BE2C (cell line): ENCODE results near the gene PPP1R36.

Source experiments
- DNase-seq: peaks from one replicate; pipeline ENCODE4 v3.0.0-alpha.2; 2020
- H3K27me3 ChIP-seq: fragments of 250-450 bp; sonication (Bioruptor Pico); 2 replicates; pipeline ENCODE4 v1.5.1; 2020; ENCODE audit warnings: mild to moderate bottlenecking
- H3K36me3 ChIP-seq: fragments of 250-450 bp; sonication (Bioruptor Pico); 2 replicates; pipeline ENCODE4 v1.5.1; 2020; ENCODE audit warnings: mild to moderate bottlenecking
- H3K4me1 ChIP-seq: fragments of 250-450 bp; sonication (Bioruptor Pico); 2 replicates; pipeline ENCODE4 v1.5.1; 2020
- H3K4me3 ChIP-seq: 2 replicates; pipeline ENCODE4 v1.5.1; 2011; ENCODE audit warnings: low read depth, low read length
- H3K9me3 ChIP-seq: fragments of 250-450 bp; sonication (Bioruptor Pico); 2 replicates; pipeline ENCODE4 v1.5.1; 2020
- CTCF ChIP-seq: IDR thresholded peaks from 2 replicates; pipeline ENCODE4 v1.5.1; 2012; ENCODE audit warnings: mild to moderate bottlenecking, low read depth, low read length

Gene PPP1R36

GRCh38 chr14:64508215-64508776, 41.5 kb upstream of the PPP1R36 start:
- Histone ChIP-seq H3K27me3 (no peaks in the 10 kb centered on the region), H3K4me1 (peaks cover 22% of the 10 kb centered on the region; the same call in 1 of the 2 replicates), H3K4me3 (no peak overlapping the region), H3K9me3 (no peaks in the 10 kb centered on the region), H3K36me3 (peaks cover 2% of the 10 kb centered on the region; the same call in 1 of the 2 replicates)
- TF ChIP-seq CTCF, result no peak
- DNase-seq, result no peak

GRCh38 chr14:64509036-64509435, 40.7 kb upstream of the PPP1R36 start:
- peaks cover 2% of the 10 kb centered on the region; the same call in 1 of the 2 replicates for H3K36me3 ChIP-seq
- H3K4me3 ChIP-seq, result no peak overlapping the region
- no peaks in the 10 kb centered on the region for H3K27me3 ChIP-seq
- TF ChIP-seq CTCF, result no peak
- peaks cover 22% of the 10 kb centered on the region; the same call in 1 of the 2 replicates for H3K4me1 ChIP-seq
- DNase-seq, result no peak
- H3K9me3 ChIP-seq, result no peaks in the 10 kb centered on the region

GRCh38 chr14:64510825-64511671, 38.7 kb upstream of the PPP1R36 start:
- Histone ChIP-seq H3K4me1 (peaks cover 22% of the 10 kb centered on the region; the same call in 1 of the 2 replicates), H3K4me3 (no peak overlapping the region)

GRCh38 chr14:64513271-64513670, 36.5 kb upstream of the PPP1R36 start:
- Histone ChIP-seq H3K36me3 (peaks cover 2% of the 10 kb centered on the region; the same call in 1 of the 2 replicates), H3K4me1 (peaks cover 16% of the 10 kb centered on the region; the same call in 1 of the 2 replicates), H3K4me3 (no peak overlapping the region), H3K27me3 (no peaks in the 10 kb centered on the region), H3K9me3 (no peaks in the 10 kb centered on the region)
- no peak for DNase-seq
- TF ChIP-seq CTCF, result no peak

More at GRCh38 chr14:64510825-64511671, 38.7 kb upstream of the PPP1R36 start:
- H3K27me3 ChIP-seq, result no peaks in the 10 kb centered on the region
- peaks cover 2% of the 10 kb centered on the region; the same call in 1 of the 2 replicates for H3K36me3 ChIP-seq
- DNase-seq, result peak; percentile 72
- TF ChIP-seq CTCF, result peak; percentile 99
- no peaks in the 10 kb centered on the region for H3K9me3 ChIP-seq

GRCh38 chr14:64515053-64515452, 34.7 kb upstream of the PPP1R36 start:
- H3K27me3 ChIP-seq, result no peaks in the 10 kb centered on the region
- H3K4me1 ChIP-seq, result peaks cover 15% of the 10 kb centered on the region; the same call in 1 of the 2 replicates
- no peak for TF ChIP-seq CTCF
- H3K4me3 ChIP-seq, result no peak overlapping the region
- no peaks in the 10 kb centered on the region for H3K9me3 ChIP-seq
- DNase-seq, result no peak
- H3K36me3 ChIP-seq, result peaks cover 2% of the 10 kb centered on the region; the same call in 1 of the 2 replicates
